HG02840 (cell line): ENCODE results near the gene POM121.
"Not testable (repeated sequence)": the region's sequence is repeated elsewhere in the genome, so short reads cannot be mapped to it uniquely, and the experiment has no call there.

Source experiments
- ATAC-seq: cut with Tn5 transposase; IDR thresholded peaks from one replicate; pipeline ENCODE4 v1.9.1; 2021; ENCODE audit warnings: mild to moderate bottlenecking, moderate library complexity, moderate number of reproducible peaks; ENCODE audit not compliant: unreplicated experiment, low FRiP score

POM121 gene

DNA sequence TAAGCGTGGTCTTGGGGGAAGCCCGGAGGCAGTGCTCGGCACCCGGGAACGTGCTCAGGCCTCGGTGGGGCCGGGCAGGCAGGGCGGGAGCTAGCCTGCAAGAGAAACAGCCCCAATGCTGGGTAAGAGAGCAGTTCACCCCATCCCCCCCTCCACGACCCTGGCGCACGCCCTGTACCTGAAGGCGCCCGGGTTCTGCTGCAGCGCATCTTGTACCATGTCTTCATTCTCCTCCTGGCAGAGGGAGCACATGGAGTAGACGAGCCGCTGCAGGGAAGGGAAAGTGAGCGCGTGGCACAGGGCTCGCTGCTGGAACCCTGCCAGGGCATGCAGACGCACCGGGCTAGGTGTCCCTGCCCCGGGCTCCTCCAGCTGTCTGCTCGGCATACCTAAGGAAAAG is 23.8 kb downstream of the POM121 start:
- not testable (repeated sequence) for ATAC-seq

DNA sequence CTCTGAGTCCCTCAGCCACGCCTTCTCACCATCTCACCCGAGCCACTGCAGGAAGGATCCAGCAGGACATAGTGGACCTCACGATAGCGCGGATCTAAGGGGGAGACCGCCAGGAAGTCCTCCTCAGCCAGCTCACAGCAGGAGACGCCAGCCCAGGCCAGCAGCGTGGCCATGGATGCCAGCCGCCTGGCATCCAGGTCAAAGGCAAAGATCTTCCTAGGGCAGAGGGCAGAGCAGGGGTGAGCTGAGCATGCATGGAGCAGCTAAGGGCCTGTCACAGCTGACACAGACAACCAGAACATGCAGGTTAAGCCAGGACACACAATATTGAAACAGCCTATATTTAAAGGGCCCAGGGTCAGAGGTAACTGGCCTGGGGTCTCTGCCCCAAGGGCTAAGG is 24.4 kb downstream of the POM121 start:
- not testable (repeated sequence) for ATAC-seq

DNA sequence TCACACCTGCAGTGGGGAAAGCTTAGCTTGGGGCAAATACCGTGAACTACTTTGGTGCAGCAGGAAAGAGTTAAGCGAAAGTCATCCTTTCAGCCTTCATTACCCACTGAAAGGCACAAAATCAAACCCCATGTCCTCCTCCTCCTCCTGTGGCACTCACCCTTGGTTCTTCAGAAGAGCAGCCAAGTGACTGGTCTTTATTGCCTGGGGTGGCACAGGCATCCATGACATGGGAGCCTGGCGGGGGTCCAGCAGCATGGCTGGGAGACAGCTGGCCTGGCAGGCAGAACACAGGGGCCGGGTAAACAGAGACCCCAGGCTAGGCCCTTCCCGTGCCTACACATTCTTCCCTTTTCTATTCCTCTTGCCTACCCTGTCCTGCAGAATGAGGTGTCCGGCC is 24.8 kb downstream of the POM121 start:
- not testable (repeated sequence) for ATAC-seq

DNA sequence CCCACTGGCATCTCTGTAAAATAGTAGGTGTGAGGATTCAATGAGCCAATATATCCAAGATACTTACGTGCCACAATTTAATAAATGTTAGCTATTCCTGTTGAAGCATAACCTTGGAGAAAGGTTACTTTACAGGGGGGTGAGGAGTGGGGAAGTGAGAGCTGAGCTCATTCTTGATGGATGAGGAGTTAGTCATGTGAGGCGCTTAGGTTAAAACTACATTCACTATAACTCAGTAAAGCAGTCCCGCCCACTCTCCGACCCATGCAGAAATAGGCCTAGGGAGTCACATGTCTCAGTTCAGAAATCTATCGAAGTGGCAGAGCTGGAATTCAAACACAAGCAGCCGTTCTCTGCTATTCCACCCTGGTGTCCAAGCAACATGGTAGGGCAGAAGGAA is 25.5 kb downstream of the POM121 start:
- ATAC-seq = not testable (repeated sequence)

DNA sequence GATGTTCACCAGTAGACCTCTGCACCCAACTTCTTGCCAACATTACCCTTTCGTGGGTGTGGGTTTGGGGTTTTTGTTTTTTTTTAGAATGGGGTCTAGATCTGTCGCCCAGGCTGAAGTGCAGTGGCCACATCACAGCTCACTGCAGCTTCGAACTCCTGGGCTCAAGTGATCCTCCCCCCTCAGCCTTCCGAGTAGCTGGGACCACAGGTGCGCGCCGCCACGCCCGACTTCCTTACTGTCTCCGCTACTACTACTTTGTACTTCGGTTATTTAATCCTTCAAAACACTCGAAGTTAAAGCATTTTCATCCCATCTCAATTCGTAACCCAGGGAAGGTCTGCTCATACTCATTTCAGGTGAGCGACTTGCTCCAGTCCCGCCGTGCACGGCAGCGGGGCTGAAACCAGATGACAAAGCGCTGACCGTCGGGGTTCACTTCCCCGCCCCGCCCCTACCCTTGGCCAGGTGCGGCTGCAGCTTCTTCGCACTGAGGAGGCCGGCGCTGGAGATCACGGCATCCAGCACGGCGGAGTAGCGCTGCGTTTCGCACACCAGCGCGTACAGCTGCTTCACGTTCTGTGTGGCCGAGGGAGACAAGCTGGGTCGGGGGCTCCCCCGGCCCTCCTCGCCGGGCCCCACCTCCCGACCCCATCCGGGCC is 29.1 kb downstream of the POM121 start:
- ATAC-seq = peak; percentile 43

DNA sequence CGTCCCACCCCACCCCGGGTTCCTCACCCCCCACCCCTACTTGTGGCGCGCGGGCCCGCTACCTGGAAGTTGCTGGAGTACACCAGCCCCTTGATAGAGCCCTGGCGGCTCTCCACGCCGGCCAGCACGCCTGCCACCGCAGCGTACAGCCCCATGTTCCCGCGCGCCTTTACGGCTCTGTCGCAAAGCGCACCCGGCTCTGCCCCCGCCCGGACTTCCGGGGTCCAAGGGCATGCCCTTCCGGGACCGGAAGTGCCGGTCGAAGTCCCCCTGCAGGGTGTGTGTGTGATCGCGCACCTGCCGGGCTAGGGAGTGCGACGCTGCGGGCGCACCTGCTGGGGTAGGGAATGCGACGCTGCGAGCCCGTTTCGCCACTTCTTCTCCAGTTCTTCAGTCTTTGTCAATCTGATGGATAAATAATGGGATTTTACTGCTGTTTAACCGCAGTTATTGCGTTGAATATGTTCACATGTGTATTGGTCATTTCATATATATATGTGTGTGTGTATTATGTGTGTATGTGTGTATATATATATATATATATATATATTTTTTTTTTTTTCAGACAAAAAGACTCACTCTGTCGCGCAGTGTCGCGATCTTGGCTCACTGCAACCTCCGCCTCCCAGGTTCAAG is 29.8 kb downstream of the POM121 start:
- ATAC-seq = peak; percentile 84

DNA sequence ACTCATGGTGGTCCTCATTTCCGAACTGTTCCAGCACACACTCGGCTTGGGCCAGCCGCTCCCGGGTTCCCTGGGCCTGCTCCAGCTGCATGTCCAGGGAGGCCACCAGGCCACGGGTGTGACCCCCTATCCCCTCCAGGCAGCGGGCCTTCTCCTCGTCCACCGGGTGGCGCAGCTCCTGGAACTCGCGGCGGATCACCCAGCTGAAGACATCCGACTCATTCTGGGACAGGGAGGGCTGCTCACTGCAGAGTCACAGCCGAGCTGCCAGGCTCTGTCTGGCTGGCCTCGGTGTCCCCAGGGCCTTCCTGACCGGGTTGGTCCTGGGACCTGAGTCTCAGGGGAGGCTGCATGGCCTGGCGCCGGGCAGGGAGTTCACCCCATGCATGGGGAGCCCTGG is 35.1 kb downstream of the POM121 start:
- ATAC-seq = not testable (repeated sequence)

DNA sequence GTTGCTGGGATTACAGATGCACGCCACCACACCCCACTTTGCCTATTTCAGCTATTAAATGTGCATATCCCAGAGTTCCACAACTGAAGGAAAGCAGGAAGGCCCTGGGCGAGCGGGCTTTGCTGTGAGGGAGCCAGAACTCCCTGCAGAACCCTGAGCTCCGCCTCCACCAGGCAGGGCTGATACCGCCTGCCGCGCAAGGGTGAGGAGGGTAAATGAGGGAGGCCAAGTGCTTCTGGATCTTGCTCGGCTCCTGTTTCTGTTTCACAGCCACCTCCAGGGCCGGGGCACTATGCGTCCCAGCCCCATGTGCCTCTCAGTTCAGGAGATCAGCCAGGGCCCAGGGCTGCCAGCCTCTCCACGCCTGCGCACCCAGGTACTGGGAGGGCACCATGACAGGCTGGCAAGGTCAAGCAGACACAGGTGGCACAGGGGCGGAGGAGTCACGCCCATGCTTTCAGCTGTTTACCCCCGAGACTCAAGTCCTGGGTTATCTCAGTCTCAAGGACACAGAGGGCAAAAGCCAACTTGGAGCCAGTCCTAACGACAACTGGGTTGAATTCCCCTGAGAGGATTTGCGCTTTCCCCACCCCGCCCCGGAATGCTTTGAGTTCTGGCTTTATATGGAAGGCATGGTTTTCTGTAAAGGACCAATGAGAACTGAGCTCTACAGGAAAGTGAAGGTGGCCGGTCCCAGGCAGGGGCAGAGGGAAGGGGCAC is 35.9 kb downstream of the POM121 start:
- not testable (repeated sequence) for ATAC-seq

DNA sequence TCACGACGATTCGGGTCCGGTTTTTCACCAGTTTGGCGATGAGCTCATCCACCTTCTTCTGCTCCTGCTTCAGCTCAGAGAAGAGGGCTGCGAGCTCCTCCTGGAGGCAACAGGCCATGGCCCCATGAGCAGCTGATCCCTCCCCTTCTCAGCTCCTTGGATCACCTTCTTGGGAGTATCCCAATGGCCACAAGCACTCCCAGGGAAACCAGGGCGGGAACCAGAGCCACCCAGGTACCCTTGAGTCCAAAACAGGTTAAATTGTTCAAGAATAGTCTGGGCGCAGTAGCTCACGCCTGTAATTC is 36.4 kb downstream of the POM121 start:
- not testable (repeated sequence) for ATAC-seq

DNA sequence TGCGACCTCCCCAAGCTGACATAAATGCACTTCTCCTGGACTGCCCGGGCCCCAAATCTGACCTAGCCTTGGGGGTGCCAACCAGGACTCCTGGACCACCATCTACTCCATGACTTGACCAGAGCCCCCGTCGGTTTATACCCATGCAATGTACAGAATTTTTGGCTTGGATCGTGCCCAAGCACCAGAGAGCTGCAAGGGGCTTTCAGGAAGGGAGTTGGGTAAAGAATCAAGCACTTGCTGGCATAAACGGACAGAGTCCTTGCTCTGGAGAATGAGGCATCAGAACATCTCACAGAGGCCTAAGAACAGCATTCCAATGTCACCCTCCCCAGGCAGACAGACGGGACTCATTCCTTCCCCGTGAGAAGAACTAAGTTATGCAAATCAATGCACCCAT is 38.2 kb downstream of the POM121 start:
- ATAC-seq = not testable (repeated sequence)

DNA sequence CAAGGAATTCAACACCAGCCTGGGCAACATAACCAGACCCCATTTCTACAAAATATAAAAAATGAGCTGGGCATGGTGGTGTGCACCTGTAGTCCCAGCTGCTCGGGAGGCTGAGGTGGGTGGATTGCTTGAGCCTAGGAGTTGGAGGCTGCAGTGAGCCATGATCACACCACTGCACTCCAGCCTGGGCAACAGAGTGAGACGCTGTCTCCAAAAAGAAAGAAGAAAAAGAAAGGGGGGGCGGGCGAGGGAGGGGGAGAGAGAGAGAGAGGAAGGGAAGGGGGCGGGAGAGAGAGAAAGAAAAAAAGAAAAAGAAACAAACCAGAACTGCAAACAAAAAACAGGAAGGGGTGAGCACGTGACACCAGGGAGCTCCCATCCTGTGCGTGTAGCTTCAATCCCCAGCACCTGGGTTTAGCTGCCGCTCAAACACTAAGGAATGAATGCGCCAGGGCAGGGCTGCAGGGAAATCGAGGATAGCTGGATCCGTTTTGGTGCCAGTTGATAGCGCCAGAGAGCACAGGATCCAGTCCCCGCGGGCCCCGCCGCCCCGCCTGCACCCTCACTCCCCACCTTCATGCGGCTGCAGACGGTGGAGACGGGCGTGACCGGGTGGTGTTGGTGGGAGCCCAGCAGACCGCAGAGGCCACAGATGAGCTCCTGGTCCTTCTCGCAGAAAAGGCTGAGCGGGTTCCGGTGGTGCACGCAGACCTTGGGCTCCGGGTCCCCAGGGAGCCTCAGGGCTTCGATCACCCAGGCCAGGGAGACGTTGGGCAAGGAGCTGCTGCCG is 40.5 kb downstream of the POM121 start:
- not testable (repeated sequence) for ATAC-seq

DNA sequence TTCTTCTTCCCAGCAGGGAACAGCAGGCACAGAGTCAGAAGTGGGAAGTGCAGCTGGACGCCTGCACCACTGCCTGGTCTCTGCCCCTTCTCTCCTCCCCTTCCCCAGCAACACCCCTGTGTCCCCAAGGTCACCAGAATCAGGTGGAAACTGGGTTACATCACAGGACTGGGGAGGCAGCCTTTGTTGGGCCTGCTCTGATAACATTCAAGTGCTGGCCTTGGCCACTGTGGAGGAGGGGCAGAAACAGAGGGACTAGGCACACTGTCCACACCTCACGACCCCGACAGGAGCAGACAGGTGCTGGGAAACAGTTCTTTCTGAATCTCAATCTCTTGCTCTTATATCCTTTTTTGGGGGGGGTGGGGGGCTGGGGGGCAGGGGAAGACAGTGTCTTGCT is 42.0 kb downstream of the POM121 start:
- ATAC-seq = not testable (repeated sequence)

DNA sequence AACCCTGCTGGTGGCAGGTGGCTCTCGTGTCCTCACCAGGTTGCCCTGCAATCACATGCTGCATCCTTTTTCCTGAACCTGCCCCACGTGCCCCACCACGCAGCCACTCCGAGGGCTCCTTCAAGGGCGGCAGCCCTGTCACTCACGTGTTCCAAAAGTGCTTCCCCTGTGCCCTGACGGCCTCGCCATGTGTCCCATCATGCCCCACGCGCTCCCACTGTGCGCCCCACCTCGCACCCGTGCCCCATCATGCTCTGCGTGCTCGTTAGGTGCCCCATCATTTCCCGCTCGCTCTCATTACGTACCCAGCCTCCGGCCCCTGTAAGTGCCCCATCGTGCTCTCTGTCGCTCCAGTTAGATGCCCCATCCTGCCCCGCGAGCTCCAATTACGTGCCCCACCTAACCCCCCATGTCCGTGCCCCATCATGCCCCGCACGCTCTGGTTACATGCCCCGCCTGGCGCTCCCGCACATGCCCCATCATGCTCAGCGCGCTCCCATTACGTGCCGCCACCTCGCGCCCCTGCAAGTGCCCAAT is 44.2 kb downstream of the POM121 start, which contains the start of gene TRIM74:
Gene TRIM74, minus strand, starts transcription at position 487 of the 537 bp plus-strand sequence. CDS start 3,309 bp downstream, outside the sequence.
- not testable (repeated sequence) for ATAC-seq

DNA sequence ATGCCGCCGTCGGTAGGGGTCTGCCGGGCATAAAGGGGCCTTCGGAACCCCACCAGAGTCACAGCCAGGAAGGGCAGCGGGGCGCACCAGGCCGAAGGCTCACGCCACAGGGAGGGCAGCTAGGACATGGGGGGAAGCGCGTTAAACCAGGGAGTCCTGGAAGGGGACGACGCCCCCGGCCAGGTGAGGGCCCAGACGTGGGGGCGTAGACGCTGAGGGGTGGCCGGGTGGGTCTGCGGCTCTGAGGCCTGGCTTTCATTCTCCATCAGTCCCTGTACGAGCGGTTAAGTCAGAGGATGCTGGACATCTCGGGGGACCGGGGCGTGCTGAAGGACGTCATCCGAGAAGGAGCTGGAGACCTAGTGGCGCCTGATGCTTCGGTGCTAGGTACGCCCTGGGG is 44.8 kb downstream of the POM121 start:
- ATAC-seq = not testable (repeated sequence)

DNA sequence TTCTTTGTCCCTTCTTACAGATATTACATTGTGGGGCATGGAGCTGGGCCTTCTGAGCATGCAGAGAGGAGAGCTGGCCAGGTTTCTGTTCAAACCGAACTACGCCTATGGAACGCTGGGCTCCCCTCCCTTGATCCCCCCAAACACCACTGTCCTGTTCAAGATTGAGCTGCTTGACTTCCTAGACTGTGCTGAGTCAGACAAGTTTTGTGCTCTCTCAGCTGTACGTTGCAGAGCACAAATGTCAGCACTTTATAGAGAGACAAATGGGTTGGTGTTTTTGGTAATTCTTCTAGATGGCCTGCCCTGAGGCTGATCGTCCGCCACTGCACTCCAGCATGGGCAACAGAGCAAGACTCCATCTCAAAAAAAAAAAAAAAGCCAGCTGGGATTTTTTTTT is 46.6 kb downstream of the POM121 start:
- not testable (repeated sequence) for ATAC-seq

DNA sequence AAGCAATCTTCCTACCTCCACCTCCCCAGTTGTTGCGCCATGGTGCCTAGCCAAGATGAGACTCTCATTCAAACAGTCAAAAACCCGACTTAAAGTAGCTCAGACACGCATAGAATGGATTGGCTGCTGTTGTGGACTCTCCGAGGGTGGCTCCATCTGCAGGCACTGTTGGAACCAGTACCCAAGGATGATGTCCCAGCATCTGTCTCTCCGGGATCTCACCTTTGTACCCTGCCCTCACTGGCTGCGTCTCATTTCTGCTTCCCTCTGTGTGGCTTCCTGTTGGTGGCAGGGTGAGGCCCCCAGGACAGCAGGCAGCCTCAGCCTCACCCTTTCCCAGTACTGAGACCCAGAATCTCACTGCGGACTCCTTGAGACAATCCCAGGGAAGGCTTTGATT is 49.9 kb downstream of the POM121 start:
- not testable (repeated sequence) for ATAC-seq

DNA sequence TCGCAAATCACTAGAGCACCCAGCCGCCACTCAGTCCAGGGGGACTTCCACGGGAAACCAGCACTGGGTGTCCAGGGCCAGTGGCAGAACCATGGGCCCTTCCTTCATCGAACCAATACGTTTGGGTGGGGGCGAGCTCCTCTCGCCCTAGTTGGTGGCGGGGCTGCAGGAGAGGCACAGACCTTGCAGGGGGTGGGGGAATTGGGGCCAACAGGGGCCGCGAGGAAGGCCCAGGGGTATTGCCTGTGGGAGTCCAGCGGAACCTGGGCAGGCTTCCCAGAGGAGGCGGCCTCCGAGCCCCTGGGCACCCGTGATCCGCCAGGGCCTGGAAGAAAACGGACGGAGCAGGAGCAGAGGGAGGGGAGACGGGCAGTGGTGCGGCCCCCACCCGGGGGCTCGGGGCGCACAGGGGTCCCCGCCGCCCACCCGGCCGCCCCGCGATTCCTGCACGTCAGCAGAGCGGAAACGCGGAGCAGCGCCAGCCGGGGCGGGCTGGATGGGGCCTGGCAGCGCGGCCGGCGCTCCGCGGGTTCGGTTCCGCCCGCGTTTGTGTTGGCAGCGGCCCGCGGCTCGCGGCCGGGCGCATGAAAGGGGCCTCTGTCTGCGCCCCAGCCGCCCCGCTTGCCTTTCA is 50.9 kb downstream of the POM121 start:
- ATAC-seq = not testable (repeated sequence)

DNA sequence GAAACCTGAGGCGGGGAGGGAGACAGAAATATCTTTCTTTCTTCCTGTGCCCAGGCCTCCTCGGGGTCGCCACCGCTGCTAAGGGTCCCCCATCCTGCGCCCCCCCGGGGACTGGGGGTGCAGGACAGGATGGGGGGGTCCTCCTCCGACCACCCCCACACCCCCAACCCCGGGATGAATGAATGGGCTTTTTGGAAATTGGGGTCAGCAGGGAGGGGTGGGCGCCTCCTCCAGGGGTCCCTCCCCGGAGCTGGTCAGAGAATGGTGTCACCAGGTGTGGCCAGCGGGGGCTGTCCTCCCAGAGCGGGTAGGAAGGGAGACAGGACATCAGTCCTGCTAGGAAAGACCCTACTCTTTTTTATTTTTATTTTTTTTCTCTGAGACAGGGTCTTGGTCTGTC is 51.5 kb downstream of the POM121 start:
- not testable (repeated sequence) for ATAC-seq

DNA sequence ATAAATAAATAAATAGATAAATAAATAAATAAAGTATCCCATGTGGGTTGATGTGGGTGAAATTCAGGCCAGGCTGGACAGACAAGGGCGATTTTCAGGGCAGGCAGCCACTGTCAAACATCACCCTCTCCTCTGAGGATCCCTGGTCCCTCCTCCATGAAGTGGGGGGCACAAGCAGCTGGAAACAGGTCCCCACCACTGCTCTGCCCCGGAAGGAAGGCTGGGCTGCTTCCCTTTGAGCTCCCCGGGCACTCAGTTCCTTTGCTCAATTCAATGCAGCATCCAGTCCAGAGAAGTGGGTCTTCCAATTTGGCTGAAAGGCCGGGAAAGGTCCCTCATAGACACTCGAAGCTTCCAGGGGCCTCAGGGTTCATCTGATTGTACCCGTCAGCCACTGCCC is 55.5 kb downstream of the POM121 start:
- not testable (repeated sequence) for ATAC-seq

DNA sequence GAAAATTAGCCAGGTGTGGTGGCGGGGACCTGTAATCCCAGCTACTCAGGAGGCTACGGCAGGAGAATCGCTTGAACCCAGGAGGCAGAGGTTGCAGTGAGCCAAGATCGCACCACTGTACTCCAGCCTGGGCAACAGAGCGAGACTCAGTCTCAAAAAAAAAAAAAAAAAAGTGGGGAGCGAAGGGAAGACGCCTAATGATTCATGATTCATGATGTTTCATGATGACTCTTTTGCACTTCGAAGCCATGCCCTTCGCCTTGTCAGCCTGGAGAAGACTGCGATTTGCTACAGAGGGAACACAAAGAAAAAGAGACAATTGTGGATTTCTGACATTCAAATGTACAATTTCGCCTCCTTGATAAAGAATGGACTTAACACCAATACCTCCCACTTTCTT is 57.2 kb downstream of the POM121 start:
- ATAC-seq = not testable (repeated sequence)
